CD14-positive monocyte (primary cell): ENCODE measurements around the gene SMAD2. TPM values are rescaled to one million over a fixed set of nuclear protein-coding genes. Genes with fewer than 3 reads are reported as not detected.

ENCODE experiments used
- DNase-seq, 3 donors: peaks; one replicate each; pipeline ENCODE4 v3.0.0-alpha.2; 2011 to 2022
- H2AFZ ChIP-seq: 2 replicates; pipeline ENCODE4 v1.6.0; 2012; ENCODE audit warnings: mild to moderate bottlenecking, low read depth, low read length, inconsistent platforms; ENCODE audit not compliant: insufficient read depth, poor library complexity, severe bottlenecking
- H3K27ac ChIP-seq, 2 donors: 1 replicate in 1 of 2; 2 replicates in 1 of 2; pipeline ENCODE4 v1.5.1; 2012 to 2013; ENCODE audit warnings: low read length in 2 of 2, control low read depth in 1 of 2, inconsistent platforms in 1 of 2, low read depth in 1 of 2, mild to moderate bottlenecking in 1 of 2
- H3K27me3 ChIP-seq, 2 donors: one replicate each; pipeline versions ENCODE4 v1.6.0 to v1.6.1; 2011 to 2013; ENCODE audit warnings: low read length in 2 of 2; ENCODE audit not compliant: control insufficient read depth in 2 of 2, insufficient read depth in 2 of 2
- H3K36me3 ChIP-seq, 2 donors: replicated peaks in 1 of 2; 1 replicate in 1 of 2; 2 replicates in 1 of 2; pipeline versions ENCODE4 v1.5.1 to v1.6.1; 2012 to 2013; ENCODE audit warnings: low read length in 2 of 2, control low read depth in 1 of 2, inconsistent platforms in 1 of 2, mild to moderate bottlenecking in 1 of 2; ENCODE audit not compliant: insufficient read depth in 2 of 2, control insufficient read depth in 1 of 2
- H3K4me1 ChIP-seq, 2 donors: 1 replicate in 1 of 2; 2 replicates in 1 of 2; pipeline versions ENCODE4 v1.5.1 to v1.6.1; 2012 to 2013; ENCODE audit warnings: low read length in 2 of 2, control low read depth in 1 of 2, inconsistent platforms in 1 of 2, mild to moderate bottlenecking in 1 of 2, moderate library complexity in 1 of 2; ENCODE audit not compliant: insufficient read depth in 2 of 2, control insufficient read depth in 1 of 2
- H3K4me2 ChIP-seq: replicated peaks from 2 replicates; pipeline ENCODE3; 2012; ENCODE audit warnings: low read length, moderate library complexity, mild to moderate bottlenecking; ENCODE audit not compliant: poor library complexity, severe bottlenecking; ENCODE audit errors: extremely low read depth
- H3K4me3 ChIP-seq, 3 experiments: fragments of 200-600 bp in 1 of 3; sonication (generic) in 1 of 3; replicated peaks in 1 of 3; 1 replicate in 2 of 3; 2 replicates in 1 of 3; pipeline ENCODE4 v1.5.1; 2011 to 2013; ENCODE audit warnings: low read length in 3 of 3, mild to moderate bottlenecking in 3 of 3, control low read depth in 2 of 3, low read depth in 2 of 3, inconsistent platforms in 1 of 3, moderate library complexity in 1 of 3
- H3K79me2 ChIP-seq: 2 replicates; pipeline ENCODE4 v1.6.0; 2012; ENCODE audit warnings: mild to moderate bottlenecking, control low read depth, inconsistent platforms, low read length, moderate library complexity; ENCODE audit not compliant: insufficient read depth
- H3K9ac ChIP-seq: 2 replicates; pipeline ENCODE4 v1.6.0; 2017; ENCODE audit warnings: low read length, mild to moderate bottlenecking; ENCODE audit not compliant: insufficient read depth, poor library complexity, severe bottlenecking
- H3K9me3 ChIP-seq, 2 donors: replicated peaks in 1 of 2; 1 replicate in 1 of 2; 2 replicates in 1 of 2; pipeline versions ENCODE4 v1.5.1 to v1.6.1; 2012 to 2013; ENCODE audit warnings: low read length in 2 of 2, control low read depth in 1 of 2; ENCODE audit not compliant: control insufficient read depth in 1 of 2, insufficient read depth in 1 of 2
- H4K20me1 ChIP-seq: 2 replicates; pipeline ENCODE4 v1.6.0; 2012; ENCODE audit warnings: mild to moderate bottlenecking, low read length, control low read depth, moderate library complexity; ENCODE audit not compliant: insufficient read depth
- H3K27ac Mint-ChIP-seq, 7 donors: one replicate each; pipeline ENCODE4 v1.8.0; 2020; ENCODE audit warnings: mild to moderate bottlenecking in 7 of 7, mixed read lengths in 7 of 7, moderate library complexity in 6 of 7, inconsistent platforms in 2 of 7
- H3K27me3 Mint-ChIP-seq, 3 donors: one replicate each; pipeline ENCODE4 v1.8.0; 2021 to 2022; ENCODE audit warnings: low read depth in 3 of 3, mild to moderate bottlenecking in 3 of 3, mixed read lengths in 3 of 3, moderate library complexity in 3 of 3, inconsistent platforms in 1 of 3
- H3K36me3 Mint-ChIP-seq, 2 donors: one replicate each; pipeline ENCODE4 v1.8.0; 2020; ENCODE audit warnings: mixed read lengths in 2 of 2, inconsistent platforms in 1 of 2, mild to moderate bottlenecking in 1 of 2
- H3K4me1 Mint-ChIP-seq: one replicate; pipeline ENCODE4 v1.8.0; 2020; ENCODE audit warnings: mild to moderate bottlenecking, mixed read lengths
- H3K4me3 Mint-ChIP-seq, 2 donors: one replicate each; pipeline ENCODE4 v1.8.0; 2020; ENCODE audit warnings: mild to moderate bottlenecking in 2 of 2, mixed read lengths in 2 of 2, moderate library complexity in 1 of 2
- H3K9me3 Mint-ChIP-seq, 7 donors: one replicate each; pipeline ENCODE4 v1.8.0; 2020 to 2022; ENCODE audit warnings: mixed read lengths in 7 of 7, mild to moderate bottlenecking in 6 of 7, moderate library complexity in 6 of 7, inconsistent platforms in 2 of 7
- CTCF ChIP-seq: fragments of 200-600 bp; IDR thresholded peaks from one replicate; pipeline ENCODE4 v1.8.0; 2022; ENCODE audit warnings: antibody characterized with exemption, mild to moderate bottlenecking
- WGBS: methylation state at CpG from one replicate; pipeline ENCODE4 v1.1.5; 2013; ENCODE audit warnings: missing lambda C conversion rate; ENCODE audit not compliant: insufficient coverage; 5-methylcytosine and 5-hydroxymethylcytosine counted together
- intact Hi-C, 2 donors: fragments of 100-400 bp; cut with micrococcal nuclease; formaldehyde crosslinking; loops; one replicate each; pipeline versions ENCODE4 v1.15.0 to v1.15.1; 2023
- polyA plus RNA-seq, 3 donors: library from polyadenylated mRNA; depleted of rRNA in 1 of 3; unstranded in 2 of 3; stranded (reverse) in 1 of 3; fragments of 300-500 nt in 2 of 3; fragments of >200 nt in 1 of 3; fragmentation: Illumina TruSeq in 2 of 3; gene quantifications; 1 replicate in 2 of 3; 2 replicates in 1 of 3; pipeline ENCODE4 v1.2.3, GENCODE V29; 2012 to 2021

The SMAD2 gene
- polyA plus RNA-seq, 3 donors = 48.1 to 72.6 (median 70.6) TPM

- no peaks in the 10 kb centered on the region for H3K27me3 ChIP-seq
Observed at GRCh38 chr18:47797126-47797525, 133.3 kb downstream of the SMAD2 start.

GRCh38 chr18:47795434-47795814 is 135.0 kb downstream of the SMAD2 start:
- Histone ChIP-seq H3K4me1 (no peaks in the 10 kb centered on the region), H3K9ac (no peak overlapping the region), H3K79me2 (no peaks in the 10 kb centered on the region), H3K36me3 (no peaks in the 10 kb centered on the region), H2AFZ (no peak overlapping the region), H3K27me3 (no peaks in the 10 kb centered on the region), H3K4me2 (no peak overlapping the region), H3K4me3 (no peak overlapping the region), H4K20me1 (no peaks in the 10 kb centered on the region), H3K9me3 (no peaks in the 10 kb centered on the region), H3K27ac (no peak overlapping the region)
- Mint-ChIP-seq H3K27me3 (peaks cover 10 to 19% (median 14%) of the 10 kb centered on the region in 3 donors), H3K4me1 (no peaks in the 10 kb centered on the region), H3K9me3 (peaks cover 0 to 4% (median 0%) of the 10 kb centered on the region in 7 donors), H3K4me3 (no peak overlapping the region), H3K27ac (no peak overlapping the region), H3K36me3 (no peaks in the 10 kb centered on the region)
- no peak for DNase-seq
- intact Hi-C loops = no loop called here
- no peak for TF ChIP-seq CTCF
- 30% methylated on average over 6 of the region's 7 CpGs for WGBS

More at GRCh38 chr18:47797126-47797525, 133.3 kb downstream of the SMAD2 start:
- Histone ChIP-seq H3K9me3 (no peaks in the 10 kb centered on the region), H3K4me1 (no peaks in the 10 kb centered on the region), H4K20me1 (no peaks in the 10 kb centered on the region), H3K4me3 (no peak overlapping the region), H3K79me2 (no peaks in the 10 kb centered on the region), H2AFZ (no peak overlapping the region), H3K27ac (no peak overlapping the region), H3K9ac (no peak overlapping the region), H3K4me2 (no peak overlapping the region), H3K36me3 (no peaks in the 10 kb centered on the region)
- no peak for DNase-seq
- H3K36me3 Mint-ChIP-seq = no peaks in the 10 kb centered on the region
- H3K27ac Mint-ChIP-seq = no peak overlapping the region
- intact Hi-C loops = no loop called here
- no peaks in the 10 kb centered on the region for H3K4me1 Mint-ChIP-seq
- H3K9me3 Mint-ChIP-seq = peaks cover 0 to 3% (median 0%) of the 10 kb centered on the region in 7 donors
- no peak overlapping the region for H3K4me3 Mint-ChIP-seq
- H3K27me3 Mint-ChIP-seq = peaks cover 10 to 16% (median 12%) of the 10 kb centered on the region in 3 donors
- TF ChIP-seq CTCF = no peak
- 85% methylated on average over 4 of the region's 5 CpGs for WGBS
